Skeletal muscle tissue (tissue), 4 donors: ENCODE data around the gene ARHGAP15. TPM values are rescaled to one million over a fixed set of nuclear protein-coding genes. Genes with fewer than 3 reads are reported as not detected.

ENCODE experiments used
- H3K27ac ChIP-seq: one replicate; pipeline ENCODE4 v1.7.0; 2013; ENCODE audit warnings: mild to moderate bottlenecking, low read depth, low read length, inconsistent platforms
- H3K27me3 ChIP-seq, 3 donors: one replicate each; pipeline ENCODE4 v1.7.0; 2013; ENCODE audit warnings: low read length in 3 of 3; ENCODE audit not compliant: control insufficient read depth in 3 of 3, insufficient read depth in 3 of 3
- H3K36me3 ChIP-seq, 3 donors: one replicate each; pipeline ENCODE4 v1.7.0; 2013; ENCODE audit warnings: low read length in 3 of 3; ENCODE audit not compliant: control insufficient read depth in 3 of 3, insufficient read depth in 3 of 3
- H3K4me1 ChIP-seq, 3 donors: one replicate each; pipeline ENCODE4 v1.7.0; 2013; ENCODE audit warnings: low read length in 3 of 3, mild to moderate bottlenecking in 3 of 3; ENCODE audit not compliant: control insufficient read depth in 3 of 3, insufficient read depth in 3 of 3
- H3K4me3 ChIP-seq, 3 donors: one replicate each; pipeline ENCODE4 v1.7.0; 2013; ENCODE audit warnings: low read length in 3 of 3
- H3K9ac ChIP-seq, 3 donors: one replicate each; pipeline ENCODE4 v1.7.0; 2013; ENCODE audit warnings: low read length in 3 of 3, mild to moderate bottlenecking in 3 of 3, moderate library complexity in 2 of 3, low read depth in 1 of 3
- H3K9me3 ChIP-seq, 3 donors: one replicate each; pipeline ENCODE4 v1.7.0; 2013; ENCODE audit warnings: low read length in 3 of 3; ENCODE audit not compliant: control insufficient read depth in 3 of 3
- total RNA-seq: library from RNA; depleted of rRNA; stranded (reverse); fragments of >200 nt; gene quantifications from one replicate; pipeline ENCODE4 v1.2.3, GENCODE V29; 2014
- donor health status: Osteomylitis.

Gene ARHGAP15
- total RNA-seq, 1 donor from 2014 or later = 33.9 TPM

DNA sequence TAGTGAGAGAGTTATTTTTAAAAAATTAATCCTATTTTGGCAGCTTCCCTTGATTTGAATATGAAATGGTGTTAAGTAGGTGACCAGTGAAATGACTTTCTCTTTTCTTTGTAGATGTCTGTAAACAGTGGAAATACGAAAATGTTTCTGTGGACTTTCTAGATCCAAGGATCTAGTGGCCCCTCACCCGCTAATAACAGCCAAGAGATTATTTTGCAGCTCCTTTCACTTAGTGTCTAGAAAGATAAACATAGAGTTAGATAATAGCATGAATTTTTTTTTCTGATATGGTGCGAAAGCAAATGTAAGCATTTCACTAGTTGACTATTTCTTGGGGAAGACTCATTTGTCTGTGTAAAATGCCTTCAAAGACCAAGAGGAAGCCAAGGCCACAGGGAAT lies 57.7 kb downstream of the ARHGAP15 start:
- Histone ChIP-seq H3K27ac (no peak overlapping the region), H3K4me1 (no peaks in the 10 kb centered on the region), H3K9ac (no peak overlapping the region), H3K36me3 (no peaks in the 10 kb centered on the region), H3K9me3 (no peaks in the 10 kb centered on the region), H3K27me3 (no peaks in the 10 kb centered on the region), H3K4me3 (no peak overlapping the region)

DNA sequence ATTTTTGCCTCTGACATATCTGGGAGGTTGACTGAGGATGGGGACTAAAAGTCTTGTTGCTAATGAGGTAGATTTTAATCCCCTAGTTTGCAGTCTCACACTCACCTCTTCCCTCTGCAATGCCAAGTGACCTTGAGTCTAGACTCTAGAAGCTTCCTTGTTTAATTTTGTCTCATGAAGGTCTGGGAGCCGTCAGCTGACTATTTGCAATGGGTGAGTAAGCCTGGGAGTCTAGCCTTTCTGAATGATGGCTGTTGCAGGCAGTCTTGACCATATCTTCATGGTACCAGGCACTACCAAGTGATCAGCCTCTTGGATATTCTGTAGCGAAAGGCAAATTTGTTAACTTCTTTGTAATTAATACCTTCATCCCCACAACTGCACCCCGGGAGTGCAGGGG lies 61.2 kb downstream of the ARHGAP15 start:
- Histone ChIP-seq H3K27me3 (no peaks in the 10 kb centered on the region), H3K36me3 (no peaks in the 10 kb centered on the region), H3K27ac (no peak overlapping the region), H3K4me3 (no peak overlapping the region), H3K9me3 (no peaks in the 10 kb centered on the region), H3K9ac (no peak overlapping the region), H3K4me1 (no peaks in the 10 kb centered on the region)

GRCh38 chr2:143192106-143192505 lies 62.9 kb downstream of the ARHGAP15 start:
- Histone ChIP-seq H3K4me1 (no peaks in the 10 kb centered on the region), H3K36me3 (no peaks in the 10 kb centered on the region), H3K27ac (no peak overlapping the region), H3K4me3 (no peak overlapping the region), H3K27me3 (no peaks in the 10 kb centered on the region), H3K9me3 (no peaks in the 10 kb centered on the region), H3K9ac (no peak overlapping the region)

DNA sequence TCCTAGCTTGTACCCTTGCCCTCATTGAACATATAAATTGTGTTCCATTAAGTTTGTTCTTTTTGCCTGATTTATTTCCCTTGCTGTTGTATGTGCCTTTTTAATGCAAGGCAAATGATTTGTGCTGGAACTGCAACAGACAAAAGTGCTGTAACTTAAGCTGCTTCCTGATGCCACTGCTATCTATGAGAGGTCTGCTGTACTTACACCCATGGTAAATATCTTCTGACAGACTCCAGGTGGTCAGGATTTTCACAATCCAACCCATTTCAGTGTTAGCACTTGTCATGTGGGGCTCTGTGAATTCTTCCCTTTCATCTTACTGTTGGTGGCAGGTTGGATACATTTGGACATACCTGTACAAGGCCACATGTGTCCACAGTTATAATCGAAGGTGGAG lies 63.5 kb downstream of the ARHGAP15 start:
- Histone ChIP-seq H3K9ac (no peak overlapping the region), H3K27me3 (no peaks in the 10 kb centered on the region), H3K36me3 (no peaks in the 10 kb centered on the region), H3K4me3 (no peak overlapping the region), H3K4me1 (no peaks in the 10 kb centered on the region), H3K9me3 (no peaks in the 10 kb centered on the region), H3K27ac (no peak overlapping the region)

DNA sequence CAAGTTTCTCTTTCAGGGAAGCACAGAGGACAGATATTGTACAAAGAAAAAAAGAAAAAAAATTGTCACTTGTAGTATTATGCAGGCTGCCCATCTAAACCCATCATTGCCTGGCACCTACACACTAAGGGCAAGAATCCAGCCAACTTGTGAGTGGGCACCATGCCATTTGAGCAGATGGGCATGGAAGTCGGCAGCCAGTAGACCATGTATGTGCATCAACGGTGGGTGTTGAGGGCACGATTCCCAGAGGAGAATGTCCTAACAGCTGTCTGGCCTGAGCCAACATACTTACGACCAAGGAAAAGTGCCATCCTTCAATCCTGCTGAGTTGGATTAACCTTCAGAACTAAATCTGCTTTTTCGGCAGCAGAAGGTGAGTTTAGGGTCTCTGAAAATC lies 63.9 kb downstream of the ARHGAP15 start:
- no peaks in the 10 kb centered on the region for H3K27me3 ChIP-seq
- H3K4me1 ChIP-seq = no peaks in the 10 kb centered on the region
- H3K36me3 ChIP-seq = no peaks in the 10 kb centered on the region
- H3K4me3 ChIP-seq = no peak overlapping the region
- H3K27ac ChIP-seq = no peak overlapping the region
- no peak overlapping the region for H3K9ac ChIP-seq
- no peaks in the 10 kb centered on the region for H3K9me3 ChIP-seq

- no peak overlapping the region for H3K27ac ChIP-seq
- no peaks in the 10 kb centered on the region for H3K4me1 ChIP-seq
- no peaks in the 10 kb centered on the region for H3K27me3 ChIP-seq
- no peak overlapping the region for H3K9ac ChIP-seq
- no peaks in the 10 kb centered on the region for H3K36me3 ChIP-seq
- H3K4me3 ChIP-seq = no peak overlapping the region
- H3K9me3 ChIP-seq = no peaks in the 10 kb centered on the region
These were observed 66.3 kb downstream of the ARHGAP15 start for GRCh38 chr2:143195511-143195910.

DNA sequence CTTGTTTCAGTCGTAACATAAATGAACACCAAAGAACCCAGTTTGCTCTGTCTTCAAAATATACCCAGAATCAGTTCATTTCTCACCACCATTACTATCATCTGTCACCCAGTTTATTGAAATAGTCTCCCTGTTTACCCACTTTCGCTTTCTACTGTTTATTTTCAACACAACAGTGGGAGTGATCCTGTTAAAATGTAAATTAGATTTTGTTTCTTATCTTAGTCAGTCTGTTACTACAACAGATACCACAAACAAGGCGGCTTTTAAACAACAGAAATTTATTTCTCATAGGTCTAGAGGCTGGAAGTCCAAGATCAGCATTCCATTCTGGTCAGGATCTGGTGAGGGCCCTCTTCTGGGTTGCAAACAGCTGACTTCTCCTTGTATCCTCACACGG lies 74.8 kb downstream of the ARHGAP15 start:
- H3K36me3 ChIP-seq = no peaks in the 10 kb centered on the region
- H3K9me3 ChIP-seq = peaks cover 0 to 2% (median 0%) of the 10 kb centered on the region in 3 donors
- no peaks in the 10 kb centered on the region for H3K4me1 ChIP-seq

DNA sequence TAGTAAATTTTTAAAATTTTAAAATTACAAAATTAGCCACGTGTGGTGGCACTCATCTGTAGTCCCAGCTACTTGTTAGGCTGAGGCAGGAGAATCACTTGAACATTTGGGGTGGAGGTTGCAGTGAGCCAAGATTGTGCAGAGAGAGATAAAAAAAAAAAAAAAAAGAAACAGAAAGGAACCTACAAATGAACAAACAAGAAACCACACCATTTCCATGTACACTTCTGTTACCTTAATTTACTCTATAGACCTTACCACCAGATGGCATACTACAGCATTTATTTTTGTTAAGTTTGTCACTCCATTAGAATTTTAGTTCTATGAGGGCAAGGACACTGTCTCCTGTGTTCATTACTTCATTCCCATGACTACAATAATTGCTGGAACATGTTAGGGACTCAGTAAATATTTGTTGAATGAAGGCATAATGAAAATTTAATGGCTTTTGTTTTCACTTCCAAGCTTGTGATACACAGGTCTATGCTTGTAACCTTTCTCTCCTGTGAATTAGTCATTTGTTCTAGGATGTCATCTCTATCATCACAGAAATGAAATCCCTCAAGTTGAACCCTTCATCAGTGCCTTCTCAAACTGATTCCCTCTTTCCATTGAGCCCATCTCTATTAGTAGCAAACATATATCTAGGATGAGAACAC lies 76.0 kb downstream of the ARHGAP15 start:
- H3K9me3 ChIP-seq = peaks cover 0 to 2% (median 0%) of the 10 kb centered on the region in 3 donors
- no peaks in the 10 kb centered on the region for H3K36me3 ChIP-seq
- H3K27ac ChIP-seq = no peak overlapping the region
- no peak overlapping the region for H3K4me3 ChIP-seq
- H3K27me3 ChIP-seq = no peaks in the 10 kb centered on the region
- no peak overlapping the region for H3K9ac ChIP-seq
- H3K4me1 ChIP-seq = no peaks in the 10 kb centered on the region

More for the DNA sequence above, 74.8 kb downstream of the ARHGAP15 start:
- Histone ChIP-seq H3K4me3 (no peak overlapping the region), H3K27ac (no peak overlapping the region), H3K27me3 (no peaks in the 10 kb centered on the region), H3K9ac (no peak overlapping the region)

- H3K27ac ChIP-seq = no peak overlapping the region
- H3K36me3 ChIP-seq = no peaks in the 10 kb centered on the region
- no peaks in the 10 kb centered on the region for H3K9me3 ChIP-seq
- H3K9ac ChIP-seq = no peak overlapping the region
- no peak overlapping the region for H3K4me3 ChIP-seq
- no peaks in the 10 kb centered on the region for H3K4me1 ChIP-seq
- H3K27me3 ChIP-seq = no peaks in the 10 kb centered on the region
These were observed 80.6 kb downstream of the ARHGAP15 start for GRCh38 chr2:143209570-143210445.

- Histone ChIP-seq H3K27me3 (no peaks in the 10 kb centered on the region), H3K9ac (no peak overlapping the region), H3K36me3 (no peaks in the 10 kb centered on the region), H3K9me3 (no peaks in the 10 kb centered on the region), H3K4me1 (no peaks in the 10 kb centered on the region), H3K27ac (no peak overlapping the region), H3K4me3 (no peak overlapping the region)
These were observed 81.2 kb downstream of the ARHGAP15 start for GRCh38 chr2:143210446-143210819.
